Neural cell (in vitro differentiated cells): ENCODE measurements around the gene C10orf90. TPM values are rescaled to one million over a fixed set of nuclear protein-coding genes. Genes with fewer than 3 reads are reported as not detected.

Source experiments
- H2AFZ ChIP-seq: fragments of 200-600, 300-800 bp; sonication (generic), shearing (Covaris generic); 2 replicates; pipeline ENCODE4 v1.6.0; 2014; ENCODE audit warnings: low read depth, mild to moderate bottlenecking, antibody characterized with exemption, low read length, moderate library complexity
- H3F3A ChIP-seq: fragments of 200-600 bp; shearing (Covaris generic); 2 replicates; pipeline ENCODE4 v1.6.1; 2016; ENCODE audit warnings: mild to moderate bottlenecking, moderate library complexity, mixed read lengths, antibody characterized with exemption, low read length; ENCODE audit not compliant: insufficient read depth, poor library complexity, severe bottlenecking
- H3K27ac ChIP-seq: fragments of 200-600, 300-800 bp; sonication (generic), shearing (Covaris generic); 2 replicates; pipeline ENCODE4 v1.5.1; 2014; ENCODE audit warnings: mild to moderate bottlenecking, low read length, moderate library complexity
- H3K27me3 ChIP-seq: fragments of 300-800, 200-600 bp; sonication (generic), shearing (Covaris generic); 2 replicates; pipeline ENCODE4 v1.6.0; 2014; ENCODE audit warnings: mild to moderate bottlenecking, low read depth, low read length, moderate library complexity; ENCODE audit not compliant: insufficient read depth
- H3K36me3 ChIP-seq: fragments of 300-800, 200-600 bp; sonication (generic), shearing (Covaris generic); 2 replicates; pipeline ENCODE4 v1.5.1; 2014; ENCODE audit warnings: mild to moderate bottlenecking, antibody characterized with exemption, low read length, moderate library complexity; ENCODE audit not compliant: insufficient read depth
- H3K4me2 ChIP-seq: fragments of 300-800, 200-600 bp; sonication (generic), shearing (Covaris generic); 2 replicates; pipeline ENCODE4 v1.6.0; 2014; ENCODE audit warnings: mild to moderate bottlenecking, low read length
- H3K4me3 ChIP-seq: fragments of 300-800, 200-600 bp; sonication (generic), shearing (Covaris generic); 2 replicates; pipeline ENCODE4 v1.5.1; 2014; ENCODE audit warnings: mild to moderate bottlenecking, low read length, moderate library complexity
- H3K79me2 ChIP-seq: fragments of 200-600 bp; shearing (Covaris generic); replicated peaks from 2 replicates; pipeline ENCODE4 v1.6.0; 2014; ENCODE audit warnings: mild to moderate bottlenecking, low read length, moderate library complexity; ENCODE audit not compliant: insufficient read depth
- H3K9ac ChIP-seq: fragments of 300-800, 200-600 bp; sonication (generic), shearing (Covaris generic); 2 replicates; pipeline ENCODE4 v1.6.1; 2016; ENCODE audit warnings: mild to moderate bottlenecking, low read length, mixed read lengths
- H3K9me2 ChIP-seq: fragments of 200-600 bp; shearing (Covaris generic); 2 replicates; pipeline ENCODE4 v1.6.1; 2016; ENCODE audit warnings: mild to moderate bottlenecking, low read length, mixed read lengths; ENCODE audit not compliant: insufficient read depth
- H3K9me3 ChIP-seq: fragments of 200-600, 300-800 bp; sonication (generic), shearing (Covaris generic); 2 replicates; pipeline ENCODE4 v1.6.1; 2016; ENCODE audit warnings: mild to moderate bottlenecking, mixed run types, low read length, moderate library complexity, mixed read lengths
- H4K20me1 ChIP-seq: fragments of 200-600 bp; shearing (Covaris generic); 2 replicates; pipeline ENCODE4 v1.6.1; 2016; ENCODE audit warnings: mild to moderate bottlenecking, mixed run types; ENCODE audit not compliant: insufficient read depth
- EP300 ChIP-seq: fragments of 450-650 bp; conservative IDR thresholded peaks from 2 replicates; pipeline ENCODE4 v1.6.1; 2014; ENCODE audit warnings: antibody characterized with exemption, mild to moderate bottlenecking, moderate library complexity; ENCODE audit not compliant: poor library complexity, severe bottlenecking
- EZH2 ChIP-seq: fragments of 200-600, 300-800 bp; shearing (Covaris generic), sonication (generic); IDR thresholded peaks from 2 replicates; pipeline ENCODE4 v1.6.1; 2014; ENCODE audit warnings: antibody characterized with exemption, low read length, borderline replicate concordance, mild to moderate bottlenecking; ENCODE audit not compliant: insufficient read depth, poor library complexity, severe bottlenecking
- MXI1 ChIP-seq: fragments of 450-650 bp; conservative IDR thresholded peaks from 2 replicates; pipeline ENCODE4 v1.6.1; 2014; ENCODE audit warnings: antibody characterized with exemption, mild to moderate bottlenecking; ENCODE audit not compliant: poor library complexity, severe bottlenecking
- POLR2AphosphoS5 ChIP-seq: IDR thresholded peaks from 2 replicates; pipeline ENCODE4 v1.6.1; 2012
- RAD21 ChIP-seq: fragments of 450-650 bp; conservative IDR thresholded peaks from 2 replicates; pipeline ENCODE4 v1.6.1; 2014; ENCODE audit warnings: antibody characterized with exemption, mild to moderate bottlenecking, moderate library complexity
- SMC3 ChIP-seq: fragments of 450-650 bp; conservative IDR thresholded peaks from 2 replicates; pipeline ENCODE4 v1.6.1; 2014; ENCODE audit warnings: antibody characterized with exemption, mild to moderate bottlenecking, moderate library complexity; ENCODE audit not compliant: poor library complexity
- TAF1 ChIP-seq: IDR thresholded peaks from 2 replicates; pipeline ENCODE4 v1.6.1; 2012; ENCODE audit warnings: low read depth
- polyA plus RNA-seq: library from polyadenylated mRNA; depleted of rRNA; stranded (reverse); fragments of >200 nt; gene quantifications from 2 replicates; pipeline ENCODE4 v1.2.3, GENCODE V29; 2014
- TF ChIP-seq, protein P1 (sequence below): IDR thresholded peaks from 2 replicates; pipeline ENCODE4 v1.6.1; 2012; ENCODE audit warnings: borderline replicate concordance
- TF ChIP-seq, protein P2 (sequence below): fragments of 450-650 bp; IDR thresholded peaks from 2 replicates; pipeline ENCODE4 v1.5.1; 2014; ENCODE audit warnings: antibody characterized with exemption, mild to moderate bottlenecking, moderate library complexity; ENCODE audit not compliant: poor library complexity, severe bottlenecking

C10orf90 gene
- polyA plus RNA-seq, 1 donor from 2014 or later = not detected

DNA sequence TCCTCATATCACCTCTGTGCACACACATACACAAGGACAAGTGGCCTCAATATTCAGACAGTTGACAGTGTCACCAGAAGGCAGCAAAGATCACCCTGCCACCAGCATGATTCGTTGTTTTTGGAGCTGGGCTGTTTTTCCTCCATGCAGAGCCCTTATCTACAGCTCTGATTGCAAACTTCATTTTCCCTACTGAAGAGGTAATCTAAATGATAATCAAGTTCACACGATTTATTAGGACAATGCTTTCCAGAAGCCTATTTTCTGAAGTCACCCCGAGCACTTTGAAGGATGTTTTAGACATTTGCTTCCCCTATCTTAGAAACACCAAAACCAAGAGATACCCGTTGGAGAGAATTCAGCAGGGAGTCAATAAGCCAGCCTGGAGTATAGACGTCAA lies 236.3 kb downstream of the C10orf90 start:
- Histone ChIP-seq H3F3A (no peaks in the 10 kb centered on the region), H3K27me3 (no peaks in the 10 kb centered on the region), H3K4me3 (no peak overlapping the region), H3K27ac (no peak overlapping the region), H3K4me2 (no peak overlapping the region), H3K9me2 (no peaks in the 10 kb centered on the region), H3K79me2 (no peaks in the 10 kb centered on the region), H3K36me3 (no peaks in the 10 kb centered on the region), H3K9me3 (no peaks in the 10 kb centered on the region), H4K20me1 (no peaks in the 10 kb centered on the region), H3K9ac (no peak overlapping the region), H2AFZ (no peak overlapping the region)
- TF ChIP-seq POLR2AphosphoS5 (no peak), SMC3 (no peak), MXI1 (no peak), EZH2 (no peak), EP300 (no peak), TAF1 (no peak), RAD21 (no peak)
- TF ChIP-seq, protein P1, sequence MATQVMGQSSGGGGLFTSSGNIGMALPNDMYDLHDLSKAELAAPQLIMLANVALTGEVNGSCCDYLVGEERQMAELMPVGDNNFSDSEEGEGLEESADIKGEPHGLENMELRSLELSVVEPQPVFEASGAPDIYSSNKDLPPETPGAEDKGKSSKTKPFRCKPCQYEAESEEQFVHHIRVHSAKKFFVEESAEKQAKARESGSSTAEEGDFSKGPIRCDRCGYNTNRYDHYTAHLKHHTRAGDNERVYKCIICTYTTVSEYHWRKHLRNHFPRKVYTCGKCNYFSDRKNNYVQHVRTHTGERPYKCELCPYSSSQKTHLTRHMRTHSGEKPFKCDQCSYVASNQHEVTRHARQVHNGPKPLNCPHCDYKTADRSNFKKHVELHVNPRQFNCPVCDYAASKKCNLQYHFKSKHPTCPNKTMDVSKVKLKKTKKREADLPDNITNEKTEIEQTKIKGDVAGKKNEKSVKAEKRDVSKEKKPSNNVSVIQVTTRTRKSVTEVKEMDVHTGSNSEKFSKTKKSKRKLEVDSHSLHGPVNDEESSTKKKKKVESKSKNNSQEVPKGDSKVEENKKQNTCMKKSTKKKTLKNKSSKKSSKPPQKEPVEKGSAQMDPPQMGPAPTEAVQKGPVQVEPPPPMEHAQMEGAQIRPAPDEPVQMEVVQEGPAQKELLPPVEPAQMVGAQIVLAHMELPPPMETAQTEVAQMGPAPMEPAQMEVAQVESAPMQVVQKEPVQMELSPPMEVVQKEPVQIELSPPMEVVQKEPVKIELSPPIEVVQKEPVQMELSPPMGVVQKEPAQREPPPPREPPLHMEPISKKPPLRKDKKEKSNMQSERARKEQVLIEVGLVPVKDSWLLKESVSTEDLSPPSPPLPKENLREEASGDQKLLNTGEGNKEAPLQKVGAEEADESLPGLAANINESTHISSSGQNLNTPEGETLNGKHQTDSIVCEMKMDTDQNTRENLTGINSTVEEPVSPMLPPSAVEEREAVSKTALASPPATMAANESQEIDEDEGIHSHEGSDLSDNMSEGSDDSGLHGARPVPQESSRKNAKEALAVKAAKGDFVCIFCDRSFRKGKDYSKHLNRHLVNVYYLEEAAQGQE = no peak
- TF ChIP-seq, protein P2, sequence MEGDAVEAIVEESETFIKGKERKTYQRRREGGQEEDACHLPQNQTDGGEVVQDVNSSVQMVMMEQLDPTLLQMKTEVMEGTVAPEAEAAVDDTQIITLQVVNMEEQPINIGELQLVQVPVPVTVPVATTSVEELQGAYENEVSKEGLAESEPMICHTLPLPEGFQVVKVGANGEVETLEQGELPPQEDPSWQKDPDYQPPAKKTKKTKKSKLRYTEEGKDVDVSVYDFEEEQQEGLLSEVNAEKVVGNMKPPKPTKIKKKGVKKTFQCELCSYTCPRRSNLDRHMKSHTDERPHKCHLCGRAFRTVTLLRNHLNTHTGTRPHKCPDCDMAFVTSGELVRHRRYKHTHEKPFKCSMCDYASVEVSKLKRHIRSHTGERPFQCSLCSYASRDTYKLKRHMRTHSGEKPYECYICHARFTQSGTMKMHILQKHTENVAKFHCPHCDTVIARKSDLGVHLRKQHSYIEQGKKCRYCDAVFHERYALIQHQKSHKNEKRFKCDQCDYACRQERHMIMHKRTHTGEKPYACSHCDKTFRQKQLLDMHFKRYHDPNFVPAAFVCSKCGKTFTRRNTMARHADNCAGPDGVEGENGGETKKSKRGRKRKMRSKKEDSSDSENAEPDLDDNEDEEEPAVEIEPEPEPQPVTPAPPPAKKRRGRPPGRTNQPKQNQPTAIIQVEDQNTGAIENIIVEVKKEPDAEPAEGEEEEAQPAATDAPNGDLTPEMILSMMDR = no peak

DNA sequence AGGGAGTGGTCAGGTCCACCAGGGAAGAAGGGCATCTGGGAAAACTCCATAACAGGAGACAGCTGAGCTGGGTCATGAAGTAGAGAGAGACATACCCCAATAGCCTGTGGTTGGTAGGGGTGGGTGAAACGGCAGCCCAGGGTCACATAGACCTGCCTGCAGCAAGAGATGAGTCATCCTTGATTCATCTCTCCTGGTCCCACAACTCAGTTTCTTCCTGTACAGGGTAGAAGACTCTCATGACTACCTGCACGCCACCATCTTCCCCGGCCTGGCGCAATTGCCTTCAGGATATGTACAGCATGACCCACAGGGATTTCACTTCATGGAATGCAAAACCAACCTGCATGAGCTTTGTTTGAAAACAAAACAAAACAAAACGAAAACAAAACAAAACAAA lies 237.1 kb downstream of the C10orf90 start:
- Histone ChIP-seq H3K4me2 (no peak overlapping the region), H3F3A (no peaks in the 10 kb centered on the region), H3K79me2 (no peaks in the 10 kb centered on the region), H3K4me3 (no peak overlapping the region), H3K9me3 (no peaks in the 10 kb centered on the region), H3K27me3 (no peaks in the 10 kb centered on the region), H4K20me1 (no peaks in the 10 kb centered on the region), H3K9me2 (no peaks in the 10 kb centered on the region), H3K36me3 (no peaks in the 10 kb centered on the region), H3K9ac (no peak overlapping the region), H3K27ac (no peak overlapping the region), H2AFZ (no peak overlapping the region)
- TF ChIP-seq, protein P1 = no peak
- TF ChIP-seq EP300 (no peak), POLR2AphosphoS5 (no peak), SMC3 (no peak), TAF1 (no peak), MXI1 (no peak), RAD21 (no peak), EZH2 (no peak)
- TF ChIP-seq, protein P2 = no peak
